ENCODE results near the gene CXCL3.
A peak's percentile ranks its signal among the peaks of the same experiment; 100 is the strongest.
"Not testable (repeated sequence)": the region's sequence is repeated elsewhere in the genome, so short reads cannot be mapped to it uniquely, and the experiment has no call there.

Gene CXCL3

DNA sequence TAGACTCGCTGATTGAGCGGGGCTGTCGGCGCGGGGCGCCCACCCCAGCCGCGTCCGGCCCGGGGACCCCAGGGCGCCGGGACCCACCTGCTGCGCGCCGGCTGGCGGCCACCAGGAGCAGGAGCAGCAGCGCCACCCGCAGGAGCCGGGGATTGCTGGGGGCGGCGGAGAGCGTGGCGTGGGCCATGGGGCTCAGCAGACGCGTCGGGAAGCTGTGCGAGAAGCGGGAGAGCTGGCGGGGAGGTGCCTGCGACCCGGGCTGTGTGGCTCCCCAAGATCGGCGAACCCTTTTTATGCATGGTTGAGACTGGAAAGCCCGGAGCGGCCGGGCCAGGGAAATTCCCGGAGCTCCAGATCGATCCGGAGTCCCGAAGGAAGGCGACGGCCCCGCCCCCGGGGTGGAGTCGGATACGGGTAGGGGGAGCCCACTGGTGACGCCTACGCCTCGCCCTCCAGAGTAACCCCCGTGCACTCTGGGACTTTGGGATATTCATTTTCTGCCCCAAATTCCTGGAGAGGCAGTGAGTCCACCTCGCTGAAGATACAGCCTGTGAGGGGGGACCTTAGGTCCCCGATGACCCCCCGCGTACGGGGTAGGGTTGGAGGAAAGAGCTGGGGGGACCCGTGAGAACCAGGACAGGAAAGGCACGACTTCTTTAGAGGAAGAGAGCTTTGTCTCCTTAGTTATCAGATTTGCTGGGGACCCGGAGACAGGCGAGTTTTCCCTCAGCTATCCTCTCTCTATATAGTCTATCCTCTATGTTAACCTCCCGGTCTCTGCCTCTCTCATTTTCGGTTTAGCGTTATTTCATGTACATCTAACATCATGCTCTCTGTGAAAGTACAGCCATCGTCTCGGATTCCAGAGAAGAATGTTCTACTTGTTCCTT lies at the start of gene CXCL3:
Gene CXCL3 (minus strand): TSS at position 265 of the 890 bp plus-strand sequence. CDS start 78 bp downstream, at position 187.
- DNase-seq = peak; percentile 8 to 30

DNA sequence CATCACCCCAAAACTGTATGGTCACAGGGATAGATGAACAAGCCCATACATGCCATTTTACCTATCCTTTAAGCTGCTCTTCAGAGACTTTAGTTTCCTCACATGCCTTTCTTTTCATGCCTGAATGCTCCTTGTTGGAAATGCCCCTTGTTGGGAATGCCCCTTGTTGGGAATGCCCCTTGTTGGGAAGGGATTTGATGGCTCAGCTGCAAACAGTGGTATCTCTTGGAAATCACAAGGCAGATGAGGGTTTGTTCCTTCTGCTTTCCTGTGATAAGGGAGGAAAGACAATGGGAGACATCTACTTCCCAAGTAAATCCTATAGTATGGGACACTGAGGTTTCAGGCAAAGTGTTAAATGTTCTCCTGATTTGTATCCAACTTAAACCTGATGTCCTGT lies 49.0 kb upstream of the CXCL3 start:
- no peak for DNase-seq

DNA sequence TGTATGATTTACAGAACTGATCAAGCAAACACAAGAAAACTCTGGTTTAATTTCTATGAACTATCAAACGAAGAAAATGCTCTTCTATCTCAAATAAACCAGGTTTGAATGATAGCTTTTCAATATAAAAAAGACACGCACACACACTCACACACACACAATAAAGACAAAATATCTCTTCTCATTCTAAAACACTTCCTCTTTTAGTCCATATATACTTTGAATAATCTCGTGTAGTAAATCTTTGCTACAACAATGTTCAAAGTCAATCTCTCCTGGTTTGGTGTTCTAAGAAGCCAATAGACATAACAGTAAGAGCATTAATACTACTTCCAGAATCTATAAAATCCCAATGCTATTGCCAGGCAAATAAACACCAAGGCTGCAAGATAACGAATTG lies 47.2 kb upstream of the CXCL3 start:
- no peak for DNase-seq

DNA sequence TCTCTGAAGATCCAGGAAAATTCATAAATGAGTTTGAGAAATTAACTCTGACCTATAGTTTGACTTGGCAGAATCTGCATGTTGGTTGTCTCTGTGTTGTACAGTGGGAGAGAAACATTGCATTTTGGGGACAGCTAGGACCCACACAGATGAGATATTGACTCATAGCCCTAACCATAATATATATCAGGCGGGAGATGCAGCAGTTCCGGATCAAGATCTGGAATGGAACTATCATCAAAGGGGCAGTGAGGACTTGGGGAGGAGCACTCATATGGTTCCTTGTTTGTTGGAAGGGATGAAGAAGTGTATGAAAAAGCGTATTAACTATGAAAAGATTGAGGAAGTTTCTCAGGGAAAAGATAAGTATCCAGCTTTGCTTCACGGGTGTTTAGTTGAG lies 46.5 kb upstream of the CXCL3 start:
- DNase-seq = no peak

DNA sequence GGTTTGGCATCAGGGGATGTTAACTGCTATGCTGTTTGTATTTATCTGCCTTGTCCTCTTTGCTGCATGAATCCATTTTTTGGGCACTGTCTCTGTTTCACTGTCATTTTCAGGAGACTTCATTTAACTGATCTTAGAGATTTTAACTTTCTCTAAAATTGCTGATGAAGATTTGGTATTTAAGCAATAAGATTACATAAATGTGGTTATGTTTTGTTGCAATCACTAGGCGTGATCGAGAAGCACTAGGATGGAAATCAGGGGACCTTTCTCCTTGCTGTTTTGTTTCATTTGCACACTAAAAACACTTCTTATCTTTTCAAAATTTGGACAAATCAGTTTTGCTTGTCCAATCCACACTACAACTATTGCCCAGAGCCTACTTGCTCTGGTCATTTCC lies 45.1 kb upstream of the CXCL3 start:
- DNase-seq = no peak

DNA sequence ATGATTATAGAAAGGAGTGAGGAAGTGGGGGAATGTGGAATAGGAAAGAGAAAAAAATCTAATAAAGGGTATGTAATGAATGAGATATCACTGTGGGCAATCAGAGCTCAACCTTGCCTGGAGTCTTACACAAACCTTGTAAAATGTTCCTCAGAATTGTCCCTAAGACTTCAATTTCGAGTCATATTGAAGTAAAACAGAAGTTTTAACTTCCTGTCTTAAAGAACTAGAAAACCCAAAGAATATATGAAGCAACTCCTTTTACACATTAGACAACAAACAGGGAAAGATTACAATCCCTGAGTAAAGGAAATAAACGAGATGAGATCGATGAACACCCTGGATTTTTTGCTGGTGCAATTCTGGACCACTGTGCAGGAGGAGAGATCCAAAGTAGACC lies 42.5 kb upstream of the CXCL3 start:
- no peak for DNase-seq

DNA sequence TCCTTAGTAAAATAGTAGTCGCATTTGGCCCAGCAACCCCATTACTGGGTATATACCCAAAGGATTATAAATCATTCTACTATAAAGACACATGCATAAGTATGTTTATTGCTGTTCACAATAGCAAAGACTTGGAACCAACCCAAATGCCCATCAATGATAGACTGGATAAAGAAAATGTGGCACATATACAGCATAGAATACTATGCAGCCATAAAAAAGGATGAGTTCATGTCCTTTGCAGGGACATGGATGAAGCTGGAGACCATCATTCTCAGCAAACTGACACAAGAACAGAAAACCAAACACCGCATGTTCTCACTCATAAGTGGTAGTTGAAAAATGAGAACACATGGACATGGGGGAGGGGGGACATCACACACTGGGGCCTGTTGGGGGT lies 41.9 kb upstream of the CXCL3 start:
- DNase-seq = not testable (repeated sequence)

DNA sequence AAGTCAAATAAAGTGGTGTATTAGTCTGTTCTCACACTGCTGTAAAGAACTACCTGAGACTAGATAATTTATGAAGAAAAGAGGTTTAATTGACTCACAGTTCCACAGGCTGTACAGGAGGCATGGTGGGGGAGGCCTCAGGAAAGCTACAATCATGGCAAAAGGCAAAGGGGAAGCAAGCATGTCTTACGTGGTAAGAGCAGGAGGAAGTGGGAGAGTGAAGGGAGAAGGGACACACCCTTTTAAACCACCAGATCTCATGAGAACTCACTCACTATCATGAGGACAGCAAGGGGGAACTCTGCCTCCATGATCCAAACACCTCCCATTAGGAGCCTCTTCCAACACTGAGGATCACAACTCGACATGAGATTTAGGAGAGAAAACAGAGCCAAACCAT lies 40.5 kb upstream of the CXCL3 start:
- DNase-seq = not testable (repeated sequence)

DNA sequence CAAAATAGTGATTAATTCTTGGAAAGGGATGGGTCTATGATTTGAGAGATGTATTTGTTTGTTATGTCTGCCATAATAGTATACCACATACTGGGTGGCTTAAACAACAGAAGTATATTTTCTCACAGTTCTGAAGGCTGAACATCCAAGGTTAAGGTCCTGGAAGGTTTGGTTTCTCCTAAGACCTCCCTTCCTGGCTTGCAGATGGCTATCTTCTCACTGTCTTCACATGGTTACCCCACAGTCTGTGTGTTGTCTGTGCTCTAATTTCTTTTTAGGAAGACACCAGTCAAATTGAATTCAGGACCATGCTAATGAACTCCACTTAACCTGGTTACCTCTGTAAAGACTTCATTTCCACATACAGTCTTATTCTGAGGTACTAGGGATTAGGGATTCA lies 34.9 kb upstream of the CXCL3 start:
- no peak for DNase-seq

DNA sequence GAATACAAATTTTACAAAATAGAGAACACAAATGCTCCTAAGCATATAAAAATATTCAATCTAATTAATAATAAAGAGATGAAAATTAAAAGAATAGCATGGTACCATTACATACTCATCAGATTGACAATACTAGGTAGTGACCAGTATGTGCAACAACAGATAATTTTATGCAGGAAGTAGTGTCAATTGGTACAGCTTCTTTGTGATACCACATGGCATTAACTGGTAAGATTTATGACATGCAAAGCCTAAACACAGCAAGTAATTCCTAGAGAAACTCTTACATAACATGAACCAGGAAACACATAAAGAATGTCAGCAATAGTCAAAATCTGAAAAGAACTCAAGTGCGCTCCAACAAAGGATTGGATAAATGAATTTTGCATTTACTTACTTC lies 34.2 kb upstream of the CXCL3 start:
- DNase-seq = no peak

DNA sequence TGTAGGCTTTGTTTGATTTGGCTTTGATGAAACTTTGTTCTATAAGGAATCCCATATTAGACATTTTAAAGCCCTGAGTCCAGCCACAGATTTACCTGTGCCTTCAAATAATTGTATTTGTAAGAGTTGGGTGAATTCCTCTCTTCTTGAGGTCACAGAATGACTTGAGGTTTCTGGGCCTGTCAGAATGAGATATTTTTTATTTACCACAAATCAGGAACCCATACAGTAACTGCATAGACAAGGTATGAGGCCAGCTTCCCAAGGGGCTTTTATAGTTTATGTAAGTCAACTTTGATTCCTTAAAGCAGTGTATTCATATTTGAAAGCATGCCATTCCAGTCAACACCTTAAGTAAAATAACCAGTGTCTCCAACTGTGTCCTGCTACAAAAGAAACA lies 29.1 kb upstream of the CXCL3 start:
- no peak for DNase-seq

DNA sequence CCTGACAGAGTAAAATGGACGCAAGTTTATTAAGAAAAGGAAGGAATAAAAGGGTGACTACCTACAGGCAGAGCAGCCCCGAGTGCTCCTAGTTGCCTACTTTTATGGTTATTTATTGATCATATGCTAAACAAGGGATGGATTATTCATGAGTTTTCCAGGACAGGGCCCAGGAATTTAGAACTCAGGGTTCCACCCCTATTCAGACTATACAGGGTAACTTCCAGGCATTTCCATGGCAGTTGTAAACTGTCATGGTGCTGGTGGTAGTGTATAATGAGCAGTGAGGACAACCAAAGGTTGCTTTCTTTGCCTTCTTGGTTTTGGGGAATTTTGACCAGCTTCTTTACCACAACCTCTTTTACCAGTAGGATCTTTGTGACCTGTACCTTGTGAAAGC lies 27.7 kb upstream of the CXCL3 start:
- no peak for DNase-seq

DNA sequence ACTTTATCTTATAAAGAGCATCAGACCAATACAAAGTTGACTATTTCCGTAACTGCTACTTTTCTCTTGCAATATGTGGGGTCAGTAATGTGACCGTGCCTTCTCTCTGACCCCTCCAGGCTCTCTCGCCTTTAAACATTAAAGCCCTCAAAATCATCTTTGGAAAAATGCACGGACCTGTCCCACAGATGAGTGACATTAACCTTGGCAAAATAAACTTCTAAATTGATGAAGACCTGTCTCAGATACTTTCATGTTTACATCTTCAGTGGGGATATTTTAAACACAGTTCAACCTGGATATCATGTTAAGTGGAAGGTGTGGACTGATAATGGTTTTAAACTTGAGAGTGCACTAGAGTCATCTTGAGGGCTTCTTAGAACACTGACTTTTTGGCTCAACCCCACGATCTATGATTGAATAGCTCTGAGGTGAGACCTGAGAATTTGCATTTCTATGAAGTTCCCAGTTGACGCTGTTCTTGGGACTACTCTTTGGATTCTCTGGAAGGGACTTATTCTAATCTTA lies 26.7 kb upstream of the CXCL3 start:
- no peak for DNase-seq

DNA sequence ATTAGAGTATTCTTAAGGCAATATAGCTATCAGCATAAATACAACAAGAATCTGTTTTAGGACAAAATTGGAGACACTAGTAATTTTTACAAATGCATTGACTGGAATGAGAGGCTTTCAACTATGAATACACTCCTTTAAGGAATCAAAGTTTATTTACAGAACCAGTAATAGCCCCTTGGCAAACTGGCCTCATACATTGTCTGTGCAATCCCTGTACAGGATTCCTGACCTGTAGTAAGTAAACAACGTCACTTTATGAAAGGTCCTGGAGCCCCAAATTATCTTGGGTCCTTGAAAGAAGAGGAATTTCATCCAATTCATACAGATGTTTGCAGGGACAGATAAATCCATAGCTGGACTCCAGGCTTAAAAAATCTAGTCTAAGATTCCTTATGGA lies 25.4 kb upstream of the CXCL3 start:
- no peak for DNase-seq

DNA sequence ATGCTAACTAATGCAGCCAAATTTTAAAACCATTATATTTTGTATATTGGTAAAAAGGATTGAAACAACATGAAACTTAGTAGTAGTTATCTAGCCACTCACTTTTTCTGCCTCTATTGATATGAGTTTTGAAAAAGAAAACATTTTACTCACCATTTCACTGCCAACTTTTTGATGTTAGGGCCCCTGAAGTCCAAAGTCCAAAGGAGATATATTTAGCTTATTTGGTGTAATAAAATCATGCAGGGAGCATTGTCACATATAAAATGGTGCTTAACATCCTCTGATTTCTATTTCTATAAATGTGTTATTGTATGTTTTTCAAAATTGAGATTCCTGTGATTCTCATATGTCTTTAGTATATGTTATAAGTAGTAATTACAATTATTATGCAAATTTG lies 24.5 kb upstream of the CXCL3 start:
- DNase-seq = no peak

DNA sequence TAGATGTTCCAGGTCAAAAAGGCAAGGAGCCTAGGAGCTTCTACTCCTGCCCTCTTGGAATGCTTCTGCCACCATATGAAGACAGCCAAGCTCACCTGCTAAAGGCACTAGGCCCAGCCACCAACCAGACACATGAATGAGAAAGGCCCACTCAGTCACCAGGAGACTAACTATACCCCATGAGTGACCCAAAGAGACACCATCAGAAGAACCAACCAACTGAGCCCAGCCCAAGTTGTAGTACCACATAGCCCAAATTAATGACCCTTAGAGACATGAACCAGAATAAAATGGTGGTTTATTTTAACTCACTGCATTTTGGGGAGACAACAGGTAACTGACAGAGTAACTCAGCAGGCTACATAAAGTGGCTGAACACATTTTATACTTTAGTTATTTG lies 22.9 kb upstream of the CXCL3 start:
- no peak for DNase-seq

DNA sequence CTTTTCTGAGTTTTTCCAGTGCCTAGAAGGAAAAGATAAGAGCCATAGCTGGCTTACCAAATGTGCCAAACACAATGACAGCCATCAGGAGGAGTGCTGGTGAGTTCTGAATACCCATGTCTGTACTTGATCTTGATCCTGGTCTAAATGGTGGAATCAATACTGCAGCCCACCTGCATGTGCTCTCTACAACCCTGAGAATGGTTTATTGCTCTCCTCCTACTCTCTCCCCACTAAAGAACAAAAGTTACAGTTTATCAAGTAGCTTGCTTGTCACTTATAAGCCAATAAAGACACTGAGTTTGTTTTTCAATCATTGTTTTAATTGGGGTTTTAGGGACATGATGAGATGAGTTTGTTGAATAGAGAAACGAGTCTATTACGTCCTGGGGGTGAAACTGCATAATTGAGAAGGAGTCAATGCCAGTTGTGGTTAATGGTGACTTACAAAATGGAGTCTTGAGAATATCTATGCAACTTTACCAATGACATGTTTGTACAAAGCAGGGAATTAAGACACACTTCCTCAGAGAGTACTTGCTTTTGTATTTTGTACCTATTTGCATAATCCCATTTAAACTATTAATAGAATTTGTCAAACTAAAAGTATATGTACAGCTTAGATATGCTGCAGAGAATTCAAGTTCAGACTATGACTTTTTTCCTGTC lies 20.8 kb upstream of the CXCL3 start:
- no peak for DNase-seq

DNA sequence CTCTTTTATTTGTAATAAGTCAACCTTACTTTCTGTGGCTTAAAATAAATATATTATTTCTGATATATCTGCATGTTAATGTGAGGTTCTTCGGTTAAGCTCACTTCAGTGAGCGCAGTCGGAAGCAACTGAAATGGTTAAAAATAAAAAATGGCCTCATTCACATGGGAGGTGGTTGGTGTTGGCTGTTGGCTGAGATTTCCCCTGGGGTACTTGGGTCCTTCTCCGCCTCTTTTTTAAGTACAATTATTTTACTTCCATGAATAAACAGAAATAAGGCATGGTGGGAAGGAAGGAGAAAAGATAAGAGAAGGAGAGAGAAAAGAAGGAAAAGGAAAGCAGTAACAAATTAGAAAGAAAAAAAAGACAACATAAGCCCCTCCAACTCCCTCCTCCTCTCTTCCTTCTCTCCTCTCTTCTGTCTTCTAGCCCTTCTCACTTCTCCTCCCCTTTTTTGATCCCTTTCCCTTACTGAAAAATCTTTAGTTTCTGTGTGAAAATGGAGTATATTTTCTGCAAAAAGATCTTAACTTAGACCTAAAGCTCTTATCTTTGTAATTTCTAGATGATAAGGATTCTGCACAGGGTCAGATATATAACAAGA lies 19.7 kb upstream of the CXCL3 start:
- DNase-seq = no peak

DNA sequence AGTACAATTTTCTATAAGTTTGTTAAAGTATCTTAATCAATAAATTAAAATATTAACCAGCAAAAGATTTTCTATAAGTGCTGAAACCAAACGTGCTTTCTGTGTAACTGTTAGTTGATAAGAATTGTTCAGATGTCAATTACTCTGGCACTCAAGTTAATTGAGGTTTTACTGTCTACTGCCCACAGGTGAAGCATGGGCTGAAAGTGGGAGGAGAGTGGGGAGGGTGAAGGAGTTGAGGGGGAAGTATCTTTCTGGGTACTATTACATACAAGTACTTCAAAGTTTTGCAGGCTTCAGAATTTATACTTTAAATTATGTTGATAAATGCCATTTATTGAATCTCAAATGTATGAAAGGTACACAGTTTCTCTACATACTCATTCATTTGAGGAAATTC lies 19.1 kb upstream of the CXCL3 start:
- no peak for DNase-seq

DNA sequence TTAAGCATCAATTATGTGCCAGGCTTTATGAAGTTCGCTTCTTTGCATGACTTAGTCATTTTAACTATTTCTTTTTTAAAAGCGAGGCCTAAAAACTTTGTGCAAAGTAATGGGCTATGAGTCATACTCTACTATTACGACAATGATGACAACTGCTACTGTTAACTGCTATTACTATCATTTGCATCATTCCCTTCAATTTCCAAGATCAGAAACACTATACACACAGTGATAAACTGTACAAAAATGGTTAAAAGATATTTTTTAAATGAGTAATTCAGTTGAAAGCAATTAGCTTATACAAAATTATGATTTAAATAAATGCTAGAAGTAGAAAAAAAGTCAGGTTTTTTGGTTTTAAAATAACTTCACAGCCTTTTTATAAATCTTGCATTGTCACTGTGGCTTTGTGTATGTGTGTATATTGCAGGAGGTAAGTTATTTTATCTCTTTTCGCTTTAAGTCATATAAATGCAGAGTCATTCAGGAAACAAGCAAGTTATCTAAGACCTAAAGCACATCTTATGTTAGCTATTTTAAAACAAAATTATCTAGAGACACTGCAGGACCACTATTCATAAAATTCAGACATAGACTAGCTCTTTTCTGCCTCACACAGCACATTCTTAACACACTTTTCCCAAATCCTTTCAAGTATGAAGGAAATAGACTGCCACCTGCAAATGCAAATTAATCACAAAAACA lies 18.5 kb upstream of the CXCL3 start:
- no peak for DNase-seq

DNA sequence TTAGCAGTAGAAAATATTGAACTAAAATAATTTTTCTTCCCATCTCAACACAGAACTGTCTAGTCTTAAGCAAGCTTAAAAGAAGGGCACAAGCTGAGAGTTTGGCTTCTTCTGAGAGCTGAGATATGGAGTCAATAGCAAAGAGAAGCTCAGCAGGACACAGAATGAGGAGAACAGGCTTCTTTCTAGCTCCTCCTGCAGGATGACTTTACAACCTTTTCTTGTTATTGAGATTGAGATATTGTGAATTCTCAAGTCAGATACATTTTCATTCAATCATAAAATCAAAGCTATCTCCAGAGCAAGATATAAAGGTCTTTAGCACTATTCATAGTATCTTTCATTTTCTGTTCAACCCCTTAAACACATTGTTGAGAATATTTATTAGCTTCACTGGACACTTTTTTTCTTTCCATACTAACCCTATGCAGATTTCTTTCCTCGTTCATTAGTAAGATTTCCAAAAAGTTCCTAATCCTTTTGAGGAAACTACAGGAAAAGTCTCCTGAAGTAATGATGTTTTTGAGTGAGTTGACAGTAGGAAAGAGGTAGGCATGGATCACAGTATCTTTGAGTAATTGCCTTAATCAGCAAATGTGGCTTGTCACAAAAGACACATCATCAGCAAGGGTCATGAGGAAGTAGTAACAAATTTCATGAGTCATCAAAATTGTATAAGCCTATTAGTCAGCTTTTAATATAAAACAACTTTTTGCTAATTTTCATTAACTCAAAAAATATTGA lies 17.8 kb upstream of the CXCL3 start:
- DNase-seq = no peak

DNA sequence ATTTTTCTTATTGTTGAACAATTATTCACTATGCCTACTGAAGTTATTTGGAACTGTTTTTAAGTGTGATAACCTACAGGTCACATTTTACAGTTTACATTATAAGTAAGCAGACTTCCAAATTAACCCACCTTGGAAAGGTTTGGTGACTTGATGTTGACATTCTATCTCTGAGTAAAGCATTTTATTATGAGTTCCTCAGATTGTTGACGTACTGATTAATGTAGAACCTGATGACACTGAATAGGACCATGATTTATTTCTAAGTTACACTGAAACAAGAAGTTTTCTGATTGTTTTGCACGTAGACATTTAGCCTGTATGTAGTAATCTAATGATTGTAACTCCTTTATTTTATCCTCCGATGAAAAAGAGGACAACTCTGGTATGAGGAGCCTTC lies 17.0 kb upstream of the CXCL3 start:
- DNase-seq = no peak
